Bronchial epithelial cell (primary cell): ENCODE results near the gene DENND2D. TPM values are rescaled to one million over a fixed set of nuclear protein-coding genes. Genes with fewer than 3 reads are reported as not detected.
A peak's percentile ranks its signal among the peaks of the same experiment; 100 is the strongest.

Experiments used
- DNase-seq: peaks from one replicate; pipeline ENCODE4 v3.0.0-alpha.2; 2010; ENCODE audit warnings: low read depth
- FAIRE-seq: peaks from 2 replicates; lab custom pipeline; 2011; peaks lifted over from hg19 to GRCh38; lab: Jason Lieb, UNC
- H3K27me3 ChIP-seq: 2 replicates; pipeline ENCODE4 v1.5.1; 2011; ENCODE audit warnings: low read length; ENCODE audit not compliant: control insufficient read depth, insufficient read depth
- H3K36me3 ChIP-seq: 2 replicates; pipeline ENCODE4 v1.5.1; 2011; ENCODE audit warnings: low read length; ENCODE audit not compliant: control insufficient read depth, insufficient read depth
- H3K4me3 ChIP-seq: 2 replicates; pipeline ENCODE4 v1.5.1; 2011; ENCODE audit warnings: mild to moderate bottlenecking, low read depth, low read length, control low read depth
- total RNA-seq: library from RNA; depleted of rRNA; stranded (reverse); fragments of >200 nt; gene quantifications from 2 replicates; pipeline ENCODE4 v1.2.1, GENCODE V29; 2014
- TF ChIP-seq, protein P1 (sequence below): IDR thresholded peaks from 2 replicates; pipeline ENCODE4 v1.5.1; 2011; ENCODE audit warnings: mild to moderate bottlenecking, moderate library complexity, low read length, control low read depth, inconsistent platforms; ENCODE audit not compliant: insufficient read depth, severe bottlenecking

The DENND2D gene
- total RNA-seq, 1 donor from 2014 or later: 23.7 TPM

DNA sequence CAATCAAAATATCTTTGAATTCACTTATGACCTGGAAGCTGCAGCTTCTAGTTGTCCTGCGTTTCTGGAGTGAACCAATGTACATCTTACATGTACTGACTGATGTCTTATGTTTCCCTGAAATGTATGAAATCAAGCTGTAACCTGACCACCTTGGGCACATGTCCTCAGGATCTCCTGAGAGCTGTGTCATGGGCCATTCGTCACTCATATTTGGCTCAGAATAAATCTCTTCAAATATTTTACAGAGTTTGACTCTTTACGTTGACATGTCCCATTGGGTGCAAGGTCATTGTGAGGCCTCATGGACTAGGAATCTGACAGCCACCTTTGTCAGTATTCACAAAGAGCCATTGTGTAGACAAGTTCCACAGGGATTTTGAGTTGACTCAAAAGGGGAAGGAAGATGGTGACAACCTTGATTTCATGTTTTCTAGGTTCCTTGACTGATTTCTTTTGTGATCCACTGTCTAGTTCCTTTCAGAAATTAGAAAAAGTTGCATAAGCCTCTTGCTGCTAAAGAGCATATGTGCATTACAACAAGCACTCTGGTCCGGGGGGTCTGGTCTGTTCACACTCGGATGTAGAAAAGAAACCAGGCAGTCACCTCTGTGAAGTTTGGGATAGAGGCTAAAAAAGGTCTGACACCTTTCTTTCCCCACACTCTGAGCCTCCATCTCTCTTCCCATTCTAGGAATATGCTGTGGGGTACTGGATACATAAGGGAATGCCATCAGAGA is 37.8 kb upstream of the DENND2D start:
- no peak for FAIRE-seq
- Histone ChIP-seq H3K27me3 (no peaks in the 10 kb centered on the region), H3K4me3 (no peak overlapping the region), H3K36me3 (no peaks in the 10 kb centered on the region)
- TF ChIP-seq, protein P1, sequence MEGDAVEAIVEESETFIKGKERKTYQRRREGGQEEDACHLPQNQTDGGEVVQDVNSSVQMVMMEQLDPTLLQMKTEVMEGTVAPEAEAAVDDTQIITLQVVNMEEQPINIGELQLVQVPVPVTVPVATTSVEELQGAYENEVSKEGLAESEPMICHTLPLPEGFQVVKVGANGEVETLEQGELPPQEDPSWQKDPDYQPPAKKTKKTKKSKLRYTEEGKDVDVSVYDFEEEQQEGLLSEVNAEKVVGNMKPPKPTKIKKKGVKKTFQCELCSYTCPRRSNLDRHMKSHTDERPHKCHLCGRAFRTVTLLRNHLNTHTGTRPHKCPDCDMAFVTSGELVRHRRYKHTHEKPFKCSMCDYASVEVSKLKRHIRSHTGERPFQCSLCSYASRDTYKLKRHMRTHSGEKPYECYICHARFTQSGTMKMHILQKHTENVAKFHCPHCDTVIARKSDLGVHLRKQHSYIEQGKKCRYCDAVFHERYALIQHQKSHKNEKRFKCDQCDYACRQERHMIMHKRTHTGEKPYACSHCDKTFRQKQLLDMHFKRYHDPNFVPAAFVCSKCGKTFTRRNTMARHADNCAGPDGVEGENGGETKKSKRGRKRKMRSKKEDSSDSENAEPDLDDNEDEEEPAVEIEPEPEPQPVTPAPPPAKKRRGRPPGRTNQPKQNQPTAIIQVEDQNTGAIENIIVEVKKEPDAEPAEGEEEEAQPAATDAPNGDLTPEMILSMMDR: no peak
- DNase-seq: no peak

DNA sequence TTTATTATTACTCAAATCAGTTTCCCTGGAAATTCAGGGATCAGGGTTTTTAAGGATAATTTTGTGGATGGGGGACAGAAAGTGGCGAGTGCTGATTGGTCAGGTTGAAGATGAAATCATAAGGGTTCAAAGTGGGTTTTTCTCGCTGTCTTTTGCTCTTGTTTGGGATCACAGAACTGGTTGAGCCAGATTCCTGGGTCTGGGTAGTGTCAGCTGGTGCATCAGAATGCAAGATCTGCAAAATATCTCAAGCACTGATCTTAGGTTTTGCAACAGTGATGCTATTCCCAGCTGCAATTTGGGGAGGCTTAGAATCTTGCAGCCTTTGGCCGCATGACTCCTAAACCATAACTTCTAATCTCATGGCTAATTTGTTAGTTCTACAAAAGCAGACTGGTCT is 36.4 kb upstream of the DENND2D start:
- no peaks in the 10 kb centered on the region for H3K36me3 ChIP-seq
- TF ChIP-seq, protein P1: no peak

GRCh38 chr1:111236379-111236778 is 35.9 kb upstream of the DENND2D start:
- DNase-seq: no peak
- TF ChIP-seq, protein P1: no peak
- FAIRE-seq: no peak

More for the DNA sequence above, 36.4 kb upstream of the DENND2D start:
- Histone ChIP-seq H3K27me3 (no peaks in the 10 kb centered on the region), H3K4me3 (no peak overlapping the region)
- FAIRE-seq: no peak
- DNase-seq: peak; percentile 48

GRCh38 chr1:111234866-111235265 is 34.4 kb upstream of the DENND2D start:
- DNase-seq (peak; percentile 80), FAIRE-seq (no peak)
- Histone ChIP-seq H3K36me3 (no peaks in the 10 kb centered on the region), H3K4me3 (no peak overlapping the region), H3K27me3 (no peaks in the 10 kb centered on the region)
- TF ChIP-seq, protein P1: no peak

More at GRCh38 chr1:111236379-111236778, 35.9 kb upstream of the DENND2D start:
- H3K36me3 ChIP-seq: no peaks in the 10 kb centered on the region
- H3K4me3 ChIP-seq: no peak overlapping the region
- no peaks in the 10 kb centered on the region for H3K27me3 ChIP-seq

DNA sequence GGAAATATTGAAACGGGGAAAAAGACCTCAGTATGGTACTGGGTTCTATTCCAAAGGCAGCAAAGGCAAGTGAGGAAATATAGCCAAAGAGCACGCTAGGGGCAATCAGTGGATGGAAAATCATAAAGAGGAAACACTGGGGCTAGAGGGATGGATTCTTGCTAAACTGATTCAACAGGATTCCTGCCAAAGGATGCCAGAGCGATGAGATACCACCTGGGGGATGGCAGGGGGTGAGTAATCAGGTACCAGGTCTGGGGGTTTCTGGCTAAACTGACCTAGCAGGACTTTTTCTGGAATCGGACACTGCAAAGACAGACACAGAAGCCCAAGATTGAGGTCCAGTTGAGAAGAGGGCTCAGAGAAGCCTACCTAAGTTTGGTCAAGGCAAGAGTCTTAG is 33.8 kb upstream of the DENND2D start:
- TF ChIP-seq, protein P1: no peak
- Histone ChIP-seq H3K36me3 (no peaks in the 10 kb centered on the region), H3K27me3 (no peaks in the 10 kb centered on the region), H3K4me3 (no peak overlapping the region)
- FAIRE-seq (no peak), DNase-seq (peak; percentile 62)
